ENCODE data around the gene ACER3.
A peak's percentile ranks its signal among the peaks of the same experiment; 100 is the strongest.

ACER3 gene

GRCh38 chr11:77064648-77065217 lies 204.0 kb downstream of the ACER3 start:
- DNase-seq: no peak

GRCh38 chr11:77065878-77066228 lies 205.1 kb downstream of the ACER3 start:
- DNase-seq: no peak

- DNase-seq: peak; percentile 92
Measured at GRCh38 chr11:77066229-77067042, 205.7 kb downstream of the ACER3 start, which contains the start of gene CAPN5. TSS of gene CAPN5 (plus strand) at chr11:77066971. CDS start at chr11:77084887, 17,916 bp downstream.

- no peak for DNase-seq
Measured at GRCh38 chr11:77067861-77068443, 207.2 kb downstream of the ACER3 start.

GRCh38 chr11:77068457-77069335 lies 208.0 kb downstream of the ACER3 start:
- DNase-seq: no peak

- DNase-seq: no peak
Measured at GRCh38 chr11:77069336-77069968, 208.7 kb downstream of the ACER3 start.

- DNase-seq: no peak
Measured at GRCh38 chr11:77069969-77070582, 209.4 kb downstream of the ACER3 start.

- no peak for DNase-seq
Measured at GRCh38 chr11:77071077-77071476, 210.4 kb downstream of the ACER3 start.

GRCh38 chr11:77071671-77072605 lies 211.2 kb downstream of the ACER3 start:
- DNase-seq: no peak

- no peak for DNase-seq
Measured at GRCh38 chr11:77072851-77073327, 212.2 kb downstream of the ACER3 start.

GRCh38 chr11:77073328-77074001 lies 212.7 kb downstream of the ACER3 start:
- DNase-seq: no peak

- no peak for DNase-seq
Measured at GRCh38 chr11:77074205-77074604, 213.5 kb downstream of the ACER3 start.

- no peak for DNase-seq
Measured at GRCh38 chr11:77074626-77075221, 214.0 kb downstream of the ACER3 start.

GRCh38 chr11:77075425-77075905 lies 214.7 kb downstream of the ACER3 start:
- no peak for DNase-seq
